ENCODE results near the gene FXN.

Gene FXN

GRCh38 chr9:68996462-68996861, 39.1 kb upstream of the FXN start:
- Histone ChIP-seq H2AFZ (ENCODE audit: low read depth, low read length, severe bottlenecking) (no peak overlapping the region), H3K4me3 (ENCODE audit: insufficient read depth, low read length, poor library complexity, severe bottlenecking) (no peak overlapping the region), H3K9ac (ENCODE audit: low read length) (no peak overlapping the region), H3K4me2 (ENCODE audit: low read depth, low read length, poor library complexity, severe bottlenecking) (no peak overlapping the region), H3K9me3 (ENCODE audit: insufficient read depth, low read length) (no peaks in the 10 kb centered on the region), H3K9me2 (replicated peaks; ENCODE audit: insufficient read depth, low read length) (no peaks in the 10 kb centered on the region), H3K27me3 (ENCODE audit: low read length) (no peaks in the 10 kb centered on the region), H3F3A (ENCODE audit: insufficient read depth) (no peaks in the 10 kb centered on the region), H3K27ac (ENCODE audit: low read depth, low read length) (no peak overlapping the region), H3K79me2 (ENCODE audit: insufficient read depth, low read length) (no peaks in the 10 kb centered on the region), H3K36me3 (ENCODE audit: low read length) (no peaks in the 10 kb centered on the region), H4K20me1 (ENCODE audit: low read depth, low read length) (no peaks in the 10 kb centered on the region)
- TF ChIP-seq CTCF (IDR thresholded peaks at IDR 0.05; ENCODE audit: insufficient read depth, low read length, poor library complexity, severe bottlenecking), result no peak
- no peak for TF ChIP-seq EZH2phosphoT487 (conservative IDR thresholded peaks at IDR 0.05; ENCODE audit: low read length)

- Histone ChIP-seq H3K79me2 (ENCODE audit: insufficient read depth, low read length) (no peaks in the 10 kb centered on the region), H3K36me3 (ENCODE audit: low read length) (no peaks in the 10 kb centered on the region), H3K27ac (ENCODE audit: low read depth, low read length) (no peak overlapping the region), H3K9me2 (replicated peaks; ENCODE audit: insufficient read depth, low read length) (no peaks in the 10 kb centered on the region), H3K9me3 (ENCODE audit: insufficient read depth, low read length) (no peaks in the 10 kb centered on the region), H3F3A (ENCODE audit: insufficient read depth) (no peaks in the 10 kb centered on the region), H3K27me3 (ENCODE audit: low read length) (no peaks in the 10 kb centered on the region), H3K9ac (ENCODE audit: low read length) (no peak overlapping the region), H3K4me2 (ENCODE audit: low read depth, low read length, poor library complexity, severe bottlenecking) (no peak overlapping the region), H2AFZ (ENCODE audit: low read depth, low read length, severe bottlenecking) (no peak overlapping the region), H3K4me3 (ENCODE audit: insufficient read depth, low read length, poor library complexity, severe bottlenecking) (no peak overlapping the region), H4K20me1 (ENCODE audit: low read depth, low read length) (no peaks in the 10 kb centered on the region)
- no peak for TF ChIP-seq EZH2phosphoT487 (conservative IDR thresholded peaks at IDR 0.05; ENCODE audit: low read length)
- TF ChIP-seq CTCF (IDR thresholded peaks at IDR 0.05; ENCODE audit: insufficient read depth, low read length, poor library complexity, severe bottlenecking), result no peak
Measured at GRCh38 chr9:68997666-68998065, 37.9 kb upstream of the FXN start.

GRCh38 chr9:68998385-68998784, 37.2 kb upstream of the FXN start:
- Histone ChIP-seq H3K27me3 (ENCODE audit: low read length) (no peaks in the 10 kb centered on the region), H2AFZ (ENCODE audit: low read depth, low read length, severe bottlenecking) (no peak overlapping the region), H3K27ac (ENCODE audit: low read depth, low read length) (no peak overlapping the region), H3K4me3 (ENCODE audit: insufficient read depth, low read length, poor library complexity, severe bottlenecking) (no peak overlapping the region), H3K9ac (ENCODE audit: low read length) (no peak overlapping the region), H3K9me3 (ENCODE audit: insufficient read depth, low read length) (no peaks in the 10 kb centered on the region), H3K36me3 (ENCODE audit: low read length) (no peaks in the 10 kb centered on the region), H3F3A (ENCODE audit: insufficient read depth) (no peaks in the 10 kb centered on the region), H3K9me2 (replicated peaks; ENCODE audit: insufficient read depth, low read length) (no peaks in the 10 kb centered on the region), H4K20me1 (ENCODE audit: low read depth, low read length) (no peaks in the 10 kb centered on the region), H3K79me2 (ENCODE audit: insufficient read depth, low read length) (no peaks in the 10 kb centered on the region), H3K4me2 (ENCODE audit: low read depth, low read length, poor library complexity, severe bottlenecking) (no peak overlapping the region)
- TF ChIP-seq EZH2phosphoT487 (conservative IDR thresholded peaks at IDR 0.05; ENCODE audit: low read length) (no peak), CTCF (IDR thresholded peaks at IDR 0.05; ENCODE audit: insufficient read depth, low read length, poor library complexity, severe bottlenecking) (no peak)

GRCh38 chr9:68998812-68999211, 36.7 kb upstream of the FXN start:
- H3K4me2 ChIP-seq (ENCODE audit: low read depth, low read length, poor library complexity, severe bottlenecking), result no peak overlapping the region
- H3K9ac ChIP-seq (ENCODE audit: low read length), result no peak overlapping the region
- H3K79me2 ChIP-seq (ENCODE audit: insufficient read depth, low read length), result no peaks in the 10 kb centered on the region
- H2AFZ ChIP-seq (ENCODE audit: low read depth, low read length, severe bottlenecking), result no peak overlapping the region
- no peaks in the 10 kb centered on the region for H4K20me1 ChIP-seq (ENCODE audit: low read depth, low read length)
- no peaks in the 10 kb centered on the region for H3K36me3 ChIP-seq (ENCODE audit: low read length)
- no peaks in the 10 kb centered on the region for H3F3A ChIP-seq (ENCODE audit: insufficient read depth)
- no peaks in the 10 kb centered on the region for H3K9me3 ChIP-seq (ENCODE audit: insufficient read depth, low read length)
- TF ChIP-seq EZH2phosphoT487 (conservative IDR thresholded peaks at IDR 0.05; ENCODE audit: low read length), result no peak
- TF ChIP-seq CTCF (IDR thresholded peaks at IDR 0.05; ENCODE audit: insufficient read depth, low read length, poor library complexity, severe bottlenecking), result no peak
- H3K9me2 ChIP-seq (replicated peaks; ENCODE audit: insufficient read depth, low read length), result no peaks in the 10 kb centered on the region
- no peak overlapping the region for H3K27ac ChIP-seq (ENCODE audit: low read depth, low read length)
- no peak overlapping the region for H3K4me3 ChIP-seq (ENCODE audit: insufficient read depth, low read length, poor library complexity, severe bottlenecking)
- H3K27me3 ChIP-seq (ENCODE audit: low read length), result no peaks in the 10 kb centered on the region
